GM04503 (cell line): Measurements from ENCODE around the gene AP2B1.
"Not testable (repeated sequence)": the region's sequence is repeated elsewhere in the genome, so short reads cannot be mapped to it uniquely, and the experiment has no call there.

Source experiments
- DNase-seq: peaks from one replicate; pipeline ENCODE4 v3.0.0-alpha.2; 2012; ENCODE audit warnings: low read depth

The AP2B1 gene

GRCh38 chr17:35748979-35749378, 161.9 kb downstream of the AP2B1 start:
- no peak for DNase-seq

DNA sequence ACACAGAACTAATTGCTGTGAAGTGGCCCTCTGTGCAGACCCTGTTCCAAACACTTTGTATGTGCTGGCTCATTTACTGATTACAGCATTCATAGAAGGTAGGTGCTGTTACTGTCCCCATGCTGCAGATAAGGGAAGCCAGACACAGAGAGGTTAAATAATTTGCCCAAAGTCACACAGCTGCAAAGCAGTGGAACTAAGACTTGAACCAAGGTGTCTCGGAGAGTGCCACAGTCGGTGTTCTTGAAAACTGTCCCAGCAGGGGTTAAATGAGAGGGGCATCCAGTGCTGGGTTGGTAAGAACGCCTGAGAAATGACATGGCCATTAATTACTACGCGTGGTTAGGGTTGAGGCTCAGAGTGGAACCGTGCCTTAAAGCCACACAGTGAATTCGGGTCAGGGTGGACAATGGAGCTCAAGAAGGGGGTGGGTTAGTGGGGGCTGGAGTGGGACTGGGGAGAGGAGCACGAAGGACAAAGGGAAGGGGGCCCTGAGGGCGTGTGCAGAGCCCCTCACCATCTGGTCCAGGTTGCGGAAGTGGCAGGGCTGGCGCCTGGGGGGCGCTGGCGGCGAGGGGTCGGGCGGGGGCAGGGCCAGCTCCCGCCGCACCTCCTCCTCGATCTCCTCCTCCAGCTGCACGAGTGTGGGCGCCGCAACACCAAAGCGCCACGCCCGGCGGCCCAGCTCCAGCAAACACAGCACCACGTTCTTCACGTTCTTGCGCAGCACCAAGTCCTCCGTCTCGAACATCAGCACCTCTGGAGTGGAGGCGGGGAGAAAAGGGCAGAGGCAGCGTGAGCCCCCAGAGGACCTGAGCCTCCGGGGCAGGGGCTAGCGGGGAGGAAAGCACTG, 162.7 kb downstream of the AP2B1 start:
- DNase-seq, result no peak

DNA sequence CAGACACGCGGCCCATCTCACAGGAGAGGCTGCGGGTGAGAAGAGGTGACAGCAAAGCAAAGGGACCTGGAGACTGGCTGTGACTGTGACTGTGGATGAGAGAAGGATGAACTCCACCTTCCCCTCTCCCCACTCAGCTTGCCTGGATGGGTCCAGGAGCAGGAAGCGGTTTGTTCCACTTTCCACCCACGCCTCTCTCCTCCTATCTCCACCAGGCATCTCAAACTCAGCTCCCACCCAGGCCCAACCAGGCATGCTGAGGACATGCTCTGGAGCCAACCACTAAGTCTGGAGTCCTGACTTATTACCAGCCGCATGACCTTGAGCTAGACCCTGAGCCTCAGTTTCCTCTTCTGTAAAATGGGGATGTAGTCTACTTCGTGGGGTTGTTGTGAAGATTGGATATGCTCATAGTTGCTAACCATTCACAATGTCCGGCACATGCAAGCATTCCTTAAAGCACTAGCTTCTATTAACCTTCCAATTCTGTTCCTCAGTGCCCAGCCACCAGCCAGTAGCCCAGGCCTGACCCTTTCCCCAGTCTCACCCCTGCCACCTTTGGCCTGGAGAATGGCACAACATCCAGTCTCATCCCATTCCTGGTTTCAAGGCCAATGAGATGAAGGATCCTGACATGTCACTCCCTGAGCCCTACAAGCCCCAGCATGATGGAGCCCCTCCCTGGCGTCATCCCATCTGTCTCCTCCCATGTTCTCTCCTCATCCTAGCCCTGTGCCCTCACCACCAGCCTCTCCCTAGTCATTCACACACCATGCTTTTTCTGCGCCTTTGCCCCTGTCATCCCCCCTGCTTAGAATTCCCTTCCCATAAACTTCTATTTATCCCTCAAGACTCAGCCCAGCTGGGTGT, 163.6 kb downstream of the AP2B1 start:
- DNase-seq, result no peak

DNA sequence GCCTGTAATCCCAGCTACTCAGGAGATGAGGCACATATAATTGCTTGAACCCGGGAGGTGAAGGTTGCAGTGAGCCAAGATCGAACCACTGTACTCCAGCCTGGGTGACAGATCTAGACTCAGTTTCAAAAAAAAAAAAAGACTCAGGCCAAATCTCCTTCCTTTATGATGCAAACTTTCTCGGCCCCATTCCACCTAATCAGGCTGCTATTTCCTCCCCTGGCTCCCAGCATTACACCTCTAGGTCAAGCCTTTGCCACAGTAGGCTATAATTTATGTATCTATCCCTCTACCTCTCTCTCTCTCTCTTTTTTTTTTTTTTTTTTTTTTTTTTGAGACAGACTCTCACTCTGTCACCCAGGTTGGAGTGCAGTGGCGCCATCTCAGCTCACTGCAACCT, 164.4 kb downstream of the AP2B1 start:
- not testable (repeated sequence) for DNase-seq

DNA sequence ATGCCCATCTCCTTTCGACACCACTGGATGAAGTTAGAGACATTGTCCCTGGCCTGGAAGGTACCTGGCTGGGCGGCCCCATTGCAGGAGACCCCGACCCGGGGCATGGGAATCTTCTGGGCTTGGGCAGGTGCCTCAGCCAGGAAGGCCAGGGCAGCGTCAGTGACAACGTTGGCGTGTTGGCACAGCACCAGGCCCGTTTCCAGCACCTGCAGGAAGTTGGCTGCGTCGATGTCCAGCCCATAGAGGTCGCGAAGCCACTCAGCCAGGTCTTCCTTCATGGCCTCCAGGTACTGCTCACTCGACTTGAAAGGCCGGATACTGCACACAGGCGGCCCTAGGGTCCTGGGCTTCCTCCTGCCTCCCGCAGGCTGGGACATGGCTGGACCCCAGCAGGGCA, 165.3 kb downstream of the AP2B1 start:
- DNase-seq, result no peak

GRCh38 chr17:35752945-35753764, 166.0 kb downstream of the AP2B1 start, which contains the start of gene GAS2L2:
Gene GAS2L2 (minus strand): TSS chr17:35753239. CDS start chr17:35752850, 389 bp downstream.
- DNase-seq, result no peak

DNA sequence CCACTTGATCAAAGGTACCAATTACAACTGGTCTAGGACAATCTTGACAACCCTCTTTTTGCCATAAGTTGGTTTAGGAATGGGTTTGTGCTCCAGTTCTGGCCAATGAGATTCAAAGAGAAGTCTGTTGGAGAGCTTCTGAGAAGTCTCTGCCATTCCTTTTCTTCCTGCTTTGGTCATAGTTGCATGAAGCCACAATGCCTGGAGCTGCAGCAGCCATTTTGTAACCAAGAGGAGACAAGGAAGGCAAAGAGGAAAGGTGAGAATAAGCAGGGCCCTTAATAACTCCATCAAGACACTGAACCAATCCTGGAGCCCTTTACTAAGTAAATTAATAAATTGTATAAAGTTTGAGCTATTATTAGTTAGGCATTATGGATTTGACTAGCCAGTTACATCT, 170.1 kb downstream of the AP2B1 start:
- no peak for DNase-seq

DNA sequence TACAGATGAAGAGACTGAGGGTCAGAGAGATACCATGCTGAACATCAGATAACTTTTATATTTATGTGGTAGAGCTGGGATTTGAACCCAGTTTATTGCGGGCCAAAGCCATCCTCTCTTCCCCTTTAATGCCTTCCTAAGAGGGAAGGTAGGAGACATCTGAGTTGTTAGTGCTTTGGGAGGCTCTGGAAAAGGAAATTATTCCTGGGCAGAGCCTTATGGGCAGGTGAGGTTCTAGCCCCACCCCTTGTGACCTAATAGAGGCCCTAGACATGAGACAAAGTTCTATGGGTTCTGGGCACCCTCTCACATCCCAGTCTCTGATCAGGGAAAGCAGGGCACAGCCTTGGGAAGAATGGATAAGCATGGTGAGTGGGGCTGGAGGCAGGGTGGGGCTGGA, 173.5 kb downstream of the AP2B1 start, which contains the start of gene C17orf50:
TSS of gene C17orf50 (plus strand) at position 301 of the 400 bp plus-strand sequence. CDS start at position 356, 55 bp downstream.
- DNase-seq, result no peak

DNA sequence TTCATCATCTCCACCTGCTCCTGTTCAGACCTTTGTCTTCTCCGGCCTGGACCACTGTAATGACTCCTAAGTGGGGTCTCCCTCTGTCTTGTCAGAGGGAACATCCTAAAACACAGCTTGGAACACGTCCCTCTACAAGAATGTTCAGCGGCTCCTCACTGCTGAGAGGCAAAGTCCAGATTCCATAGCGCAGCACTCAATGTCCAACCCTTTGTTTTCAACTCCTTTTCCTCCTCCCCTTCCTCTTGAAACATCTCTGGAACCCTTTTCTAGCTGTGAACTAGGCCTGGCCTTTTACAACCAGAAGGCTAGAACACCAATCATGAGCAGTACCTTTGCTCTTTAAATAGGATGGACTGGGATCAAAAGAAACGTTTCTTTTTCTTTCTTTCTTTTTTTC, 174.5 kb downstream of the AP2B1 start:
- no peak for DNase-seq

DNA sequence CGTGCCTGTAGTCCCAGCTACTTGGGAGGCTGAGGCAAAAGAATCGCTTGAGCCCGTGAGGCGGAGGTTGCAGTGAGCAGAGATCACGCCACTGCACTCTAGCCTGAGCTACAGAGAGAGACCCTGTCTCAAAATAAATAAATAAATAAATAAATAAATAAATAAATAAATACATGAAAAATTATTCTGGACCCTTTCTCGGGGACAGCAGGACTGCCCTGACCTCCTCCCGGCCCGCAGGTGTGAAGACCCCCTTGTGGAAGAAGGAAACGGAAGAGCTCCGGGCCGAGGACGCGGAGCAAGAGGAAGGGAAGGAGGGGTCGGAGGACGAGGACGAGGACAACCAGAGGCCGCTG, 176.6 kb downstream of the AP2B1 start:
- no peak for DNase-seq

DNA sequence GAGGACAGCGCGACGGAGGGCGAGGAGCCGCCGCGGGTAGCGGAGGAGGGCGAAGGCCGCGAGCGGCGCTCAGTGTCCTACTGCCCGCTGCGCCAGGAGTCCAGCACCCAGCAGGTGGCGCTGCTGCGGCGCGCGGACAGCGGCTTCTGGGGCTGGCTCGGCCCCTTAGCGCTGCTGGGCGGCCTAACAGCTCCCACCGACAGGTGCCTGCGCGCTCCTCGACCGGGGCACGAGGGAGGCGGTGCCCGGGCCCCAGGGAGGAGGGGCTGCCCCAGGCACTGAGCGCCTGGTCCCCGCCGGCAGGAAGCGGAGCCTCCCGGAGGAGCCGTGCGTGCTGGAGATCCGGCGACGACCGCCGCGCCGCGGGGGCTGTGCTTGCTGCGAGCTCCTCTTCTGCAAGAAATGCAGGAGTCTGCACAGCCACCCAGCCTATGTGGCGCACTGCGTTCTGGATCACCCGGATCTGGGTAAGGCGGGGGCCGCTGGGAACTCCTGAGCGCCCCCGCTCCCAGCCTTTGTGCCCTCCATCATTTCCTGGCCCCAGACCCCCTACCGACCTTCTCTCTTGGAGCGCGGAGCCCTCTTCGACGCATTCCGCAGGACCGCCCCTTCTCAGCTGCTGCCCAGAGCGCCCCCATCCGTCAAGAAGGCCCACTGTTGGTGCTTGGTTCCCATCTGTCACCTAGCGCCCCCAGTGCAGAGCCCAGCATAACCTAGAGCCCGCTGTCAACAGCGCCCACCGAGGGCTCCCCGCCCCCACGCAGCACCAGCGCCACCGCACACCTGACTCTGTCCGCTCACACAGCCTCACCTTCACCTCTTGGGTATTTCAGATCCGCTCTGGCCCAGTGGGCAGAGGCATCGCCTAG, 177.2 kb downstream of the AP2B1 start:
- DNase-seq, result no peak

DNA sequence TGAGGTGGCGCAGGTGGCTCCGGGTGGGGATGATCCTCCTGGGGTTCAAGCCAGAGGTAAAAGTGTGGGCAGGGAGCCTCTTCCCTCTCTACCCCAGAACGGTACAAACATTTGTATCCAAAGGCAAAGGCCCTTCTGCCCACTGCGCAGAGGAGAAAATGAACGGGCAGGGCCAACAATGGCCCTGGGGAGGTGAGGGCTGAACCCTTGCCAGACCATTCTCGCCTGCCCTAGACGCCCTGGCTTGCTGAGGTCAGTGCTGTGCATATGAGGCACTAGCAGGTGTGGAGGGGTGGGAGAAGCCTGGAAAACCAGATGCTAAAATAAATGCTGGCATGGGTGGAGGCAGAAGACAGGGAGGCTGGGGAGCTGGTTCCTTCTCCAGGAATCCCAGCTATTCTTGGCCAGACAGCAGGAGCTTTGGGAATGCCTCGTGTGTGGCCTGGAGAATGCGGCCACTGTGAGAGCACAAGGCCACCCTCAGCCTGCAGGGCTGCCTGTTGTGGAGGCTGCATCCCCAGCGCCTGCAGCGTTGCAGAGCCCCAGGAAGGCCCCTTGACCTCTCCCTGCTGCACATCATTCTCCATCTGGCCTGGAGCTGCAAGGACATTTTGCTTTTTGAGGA, 178.1 kb downstream of the AP2B1 start:
- DNase-seq, result no peak

DNA sequence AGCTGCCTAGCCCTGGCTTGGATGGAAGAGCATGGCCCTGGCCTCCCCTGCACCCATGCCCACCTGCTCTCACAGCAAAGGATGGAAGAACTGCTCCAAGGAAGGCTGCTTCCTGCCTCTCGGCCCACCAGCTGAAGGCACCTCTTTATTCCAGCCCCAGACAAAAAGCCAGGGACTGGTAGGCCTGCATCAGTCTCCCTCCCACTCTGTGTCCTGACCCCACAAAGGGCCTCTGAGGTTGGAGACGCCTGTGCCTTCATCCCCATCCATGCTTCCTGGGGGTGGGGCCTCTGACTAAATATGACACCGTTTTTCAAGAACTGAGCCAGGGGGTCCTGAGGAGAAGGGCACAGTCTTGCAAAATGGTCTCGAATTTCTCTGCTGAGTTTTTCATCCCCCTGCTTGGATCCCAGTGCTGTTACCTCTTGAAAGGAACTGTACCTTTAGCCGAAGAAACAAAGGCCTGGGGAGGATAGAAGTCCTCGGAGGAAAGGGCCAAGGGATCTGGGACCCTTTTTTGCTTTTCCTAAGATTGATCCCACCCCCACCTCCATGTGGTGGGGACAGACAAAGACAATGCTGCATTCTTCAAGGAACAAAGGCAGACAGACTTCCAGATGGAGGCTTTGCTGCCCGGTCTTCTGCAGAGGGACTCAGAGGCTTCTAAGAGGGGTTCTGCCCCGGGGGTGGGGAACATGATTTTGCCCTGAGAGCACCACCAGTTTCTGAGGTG, 178.8 kb downstream of the AP2B1 start:
- DNase-seq, result no peak

- DNase-seq, result no peak
Measured at GRCh38 chr17:35766489-35766877, 179.4 kb downstream of the AP2B1 start.

GRCh38 chr17:35766903-35767510, 179.9 kb downstream of the AP2B1 start:
- no peak for DNase-seq

- DNase-seq, result no peak
Measured at GRCh38 chr17:35768797-35769196, 181.7 kb downstream of the AP2B1 start.

GRCh38 chr17:35769895-35770486, 182.9 kb downstream of the AP2B1 start:
- no peak for DNase-seq

GRCh38 chr17:35773129-35773528, 186.0 kb downstream of the AP2B1 start:
- no peak for DNase-seq
